HL-60/S4 (cell line): ENCODE data around the gene C1QTNF7.

Source experiments
- in situ Hi-C: fragments of 300-500 bp; cut with MboI; formaldehyde crosslinking; loops from 2 replicates; pipeline ENCODE4 v1.14.3; 2022; ENCODE audit warnings: low sequenced_read_pairs

The C1QTNF7 gene, protein sequence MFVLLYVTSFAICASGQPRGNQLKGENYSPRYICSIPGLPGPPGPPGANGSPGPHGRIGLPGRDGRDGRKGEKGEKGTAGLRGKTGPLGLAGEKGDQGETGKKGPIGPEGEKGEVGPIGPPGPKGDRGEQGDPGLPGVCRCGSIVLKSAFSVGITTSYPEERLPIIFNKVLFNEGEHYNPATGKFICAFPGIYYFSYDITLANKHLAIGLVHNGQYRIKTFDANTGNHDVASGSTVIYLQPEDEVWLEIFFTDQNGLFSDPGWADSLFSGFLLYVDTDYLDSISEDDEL

DNA sequence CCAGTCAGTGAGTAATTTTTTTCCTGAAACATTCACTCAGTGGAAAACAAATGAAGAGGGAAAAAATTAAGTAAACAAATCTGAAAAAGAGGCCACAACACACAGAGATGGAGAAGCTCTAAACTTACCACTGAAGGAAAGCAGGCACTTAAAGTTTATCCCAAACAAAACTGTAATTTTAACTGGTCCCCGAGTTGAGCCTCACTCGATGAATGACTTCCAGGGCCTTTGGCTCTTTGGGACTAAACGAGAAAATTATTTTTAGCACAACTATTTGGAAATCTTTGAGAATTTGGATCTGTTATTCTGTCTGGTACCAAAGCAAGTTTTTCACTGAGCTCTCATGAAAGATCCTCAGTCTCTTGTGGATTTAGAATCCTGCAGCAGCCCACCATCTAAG lies at the start of gene C1QTNF7:
Gene C1QTNF7 (plus strand): TSS at position 333 of the 400 bp plus-strand sequence. CDS start 7,711 bp downstream, outside the sequence.
- in situ Hi-C loops = no loop called here

DNA sequence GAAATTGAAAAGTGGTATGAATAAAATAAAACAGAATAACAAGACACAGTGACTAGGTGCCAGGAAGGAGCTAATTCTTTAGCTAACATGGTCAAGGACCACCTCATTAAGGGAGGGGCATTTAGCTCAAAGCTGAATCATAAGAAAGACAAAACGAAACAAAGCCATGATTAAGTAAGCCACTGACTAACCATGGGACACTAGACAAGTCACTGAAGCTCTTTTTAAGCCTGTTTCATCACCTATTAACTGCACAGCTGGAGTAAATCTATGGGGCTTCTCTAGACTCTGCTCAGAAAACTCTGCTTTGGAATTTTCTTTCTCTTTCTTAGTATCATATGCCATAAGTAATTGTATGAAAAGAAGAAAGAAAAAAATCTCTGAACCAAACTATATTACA lies 49.8 kb upstream of the C1QTNF7 start:
- in situ Hi-C loops = no loop called here

DNA sequence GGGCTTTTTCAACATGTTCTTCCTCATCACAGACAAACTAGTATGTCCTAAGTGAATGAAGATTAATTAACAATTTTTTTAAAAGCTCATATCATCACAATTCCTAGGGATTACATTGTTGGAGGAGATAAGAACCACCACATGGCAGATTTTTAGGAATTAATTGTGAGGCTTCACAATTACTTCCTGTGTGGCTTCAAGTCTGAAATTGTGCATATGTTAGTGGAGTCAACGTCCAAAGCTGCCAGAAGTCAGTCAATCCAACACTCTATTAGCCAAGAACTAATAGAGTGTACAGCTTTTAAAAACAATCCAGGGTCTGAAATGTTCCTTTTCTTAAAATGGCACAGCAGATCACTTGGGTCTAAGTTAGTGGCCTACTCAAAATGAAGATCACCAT lies 49.3 kb upstream of the C1QTNF7 start:
- in situ Hi-C loops = no loop called here

DNA sequence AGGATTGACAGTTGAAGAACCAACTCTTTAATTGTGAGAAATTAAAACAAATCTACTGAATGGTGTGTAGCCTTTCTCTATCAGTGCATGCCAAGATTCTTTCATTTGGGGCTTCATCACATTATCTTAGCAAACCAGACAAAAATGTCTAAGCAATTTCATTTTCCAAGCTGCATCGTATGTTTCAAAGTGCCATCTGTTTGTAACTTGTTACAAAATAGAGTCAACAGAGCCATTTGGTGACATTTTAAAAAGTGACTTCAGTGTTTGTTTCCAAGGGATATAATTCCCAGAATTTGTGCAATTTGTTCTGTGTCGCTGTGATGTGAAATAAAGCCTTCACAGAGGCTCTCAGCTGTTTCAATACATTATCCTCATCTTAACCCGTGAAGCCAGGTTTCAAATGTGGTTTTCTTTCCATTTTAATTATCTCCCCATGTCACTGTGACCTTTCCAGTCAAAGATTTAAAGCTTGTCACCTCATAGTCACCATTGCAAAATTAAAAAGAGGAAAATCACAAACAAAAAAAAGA lies 46.0 kb upstream of the C1QTNF7 start:
- in situ Hi-C loops = no loop called here

DNA sequence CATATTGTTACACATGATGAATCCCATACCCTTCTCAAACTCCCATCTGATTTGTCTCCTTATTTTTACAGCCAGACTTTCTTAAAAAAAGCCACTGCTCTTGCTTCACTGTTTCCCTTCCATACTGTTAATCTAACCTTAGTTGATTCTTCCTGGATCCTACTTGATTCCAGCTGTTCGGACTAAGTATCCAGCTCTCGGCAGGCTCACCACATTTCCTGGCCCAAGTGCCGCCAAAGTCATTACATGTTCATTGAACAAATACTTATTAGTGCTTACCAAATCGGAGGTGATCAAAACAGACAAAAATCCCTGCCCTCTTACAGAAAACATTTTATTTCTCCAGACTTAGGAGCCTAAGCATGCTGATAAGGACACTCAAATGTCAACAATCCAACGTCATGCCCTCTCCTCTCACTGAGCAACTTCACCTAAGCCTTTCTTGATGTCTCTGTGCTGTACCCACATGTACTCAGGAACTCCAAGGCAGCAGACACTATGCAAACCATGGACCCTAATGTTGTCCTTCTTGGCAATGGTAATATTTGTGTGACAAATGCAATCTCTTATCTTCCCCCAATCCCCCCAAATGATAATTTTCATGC lies 45.1 kb upstream of the C1QTNF7 start:
- in situ Hi-C loops = no loop called here

DNA sequence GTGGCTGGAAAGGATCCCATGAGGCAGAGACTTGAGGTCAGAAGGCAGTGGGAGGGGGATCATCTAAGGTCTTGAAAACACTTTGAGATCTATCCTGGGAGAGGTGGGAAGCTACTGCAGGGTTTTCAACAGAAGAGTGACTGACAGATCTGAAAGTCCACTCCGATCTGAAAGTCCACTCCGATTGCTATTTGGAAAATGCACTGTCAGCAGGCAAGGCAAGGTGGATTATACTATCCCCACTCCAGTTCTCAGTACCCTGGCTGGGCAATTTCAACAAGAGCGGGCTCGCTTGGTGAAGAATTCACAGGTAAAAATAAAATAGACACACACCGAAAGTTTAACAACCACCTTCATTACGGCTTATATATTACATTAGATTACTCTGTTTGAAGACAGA lies 42.3 kb upstream of the C1QTNF7 start:
- in situ Hi-C loops = no loop called here

DNA sequence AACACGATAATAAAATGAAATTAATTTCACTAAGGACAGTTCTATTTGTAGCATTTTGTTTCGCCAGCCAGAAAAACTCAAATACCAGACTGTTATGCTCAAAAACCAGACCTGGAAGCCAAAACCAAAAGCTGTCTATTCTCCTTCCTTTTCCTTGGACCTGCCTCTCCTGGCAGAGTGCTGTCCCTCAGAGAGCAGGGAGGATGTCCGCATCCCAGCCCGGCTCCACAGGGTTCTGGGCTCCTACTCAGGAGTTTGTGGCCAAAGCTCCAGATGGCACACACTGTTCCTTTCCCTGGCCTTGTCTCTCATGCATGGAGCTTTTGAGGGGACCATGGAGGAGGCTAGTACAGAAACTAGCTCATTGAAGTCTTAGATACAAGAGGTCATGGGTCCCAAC lies 41.9 kb upstream of the C1QTNF7 start:
- in situ Hi-C loops = no loop called here

DNA sequence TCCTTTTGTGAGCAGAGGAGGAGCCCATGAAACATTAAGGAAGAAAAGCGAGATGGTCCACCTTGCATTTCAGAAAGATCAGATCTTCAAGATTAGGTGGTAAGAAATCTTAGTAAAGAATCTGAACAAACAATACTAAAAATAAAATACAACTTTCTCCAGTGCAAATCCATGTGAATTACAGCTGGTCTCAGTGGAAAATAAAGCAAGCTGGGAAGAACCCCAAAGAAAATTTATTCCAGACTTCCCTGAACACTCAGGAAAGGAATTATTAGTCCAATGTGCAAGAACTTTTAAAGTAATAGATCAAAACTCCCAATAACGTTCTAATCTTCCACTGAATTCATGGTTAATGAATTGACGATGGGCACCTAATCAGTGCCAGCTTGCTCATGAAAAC lies 37.3 kb upstream of the C1QTNF7 start:
- in situ Hi-C loops = no loop called here

DNA sequence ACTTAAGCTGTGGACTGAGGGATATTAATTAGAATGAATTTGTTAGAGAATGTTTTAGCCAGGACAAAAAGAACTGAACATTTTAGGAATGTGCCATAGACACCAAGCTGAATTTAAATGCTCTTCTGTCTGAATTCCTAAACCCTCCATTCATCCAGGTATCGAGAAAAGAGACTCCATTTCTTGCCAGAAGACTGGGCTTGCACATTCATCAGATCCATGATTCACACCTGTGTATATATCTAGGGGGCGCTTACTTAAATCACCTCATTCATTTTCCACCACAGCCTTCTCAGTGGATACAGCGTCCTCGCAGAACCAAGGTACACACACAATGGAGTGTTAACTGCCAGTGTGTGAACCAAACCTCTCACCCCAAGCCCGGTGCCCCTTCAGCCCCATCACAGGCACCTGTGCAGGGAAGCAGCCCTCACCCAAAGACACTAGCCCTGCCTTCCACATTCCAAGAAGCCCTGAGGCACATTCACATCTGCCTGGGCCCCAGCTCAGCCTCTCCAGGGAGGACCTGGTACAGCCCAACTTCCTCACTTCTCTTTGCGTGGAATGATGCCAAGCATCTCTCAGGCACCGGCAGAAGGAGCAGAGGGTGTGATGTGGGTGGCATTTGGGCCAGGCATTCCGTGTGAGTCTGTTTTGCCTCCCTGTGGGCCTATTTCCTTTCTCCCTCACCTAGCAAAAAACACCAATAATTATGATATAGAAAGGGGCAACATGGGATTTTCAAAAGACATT lies 35.6 kb upstream of the C1QTNF7 start:
- in situ Hi-C loops = no loop called here

DNA sequence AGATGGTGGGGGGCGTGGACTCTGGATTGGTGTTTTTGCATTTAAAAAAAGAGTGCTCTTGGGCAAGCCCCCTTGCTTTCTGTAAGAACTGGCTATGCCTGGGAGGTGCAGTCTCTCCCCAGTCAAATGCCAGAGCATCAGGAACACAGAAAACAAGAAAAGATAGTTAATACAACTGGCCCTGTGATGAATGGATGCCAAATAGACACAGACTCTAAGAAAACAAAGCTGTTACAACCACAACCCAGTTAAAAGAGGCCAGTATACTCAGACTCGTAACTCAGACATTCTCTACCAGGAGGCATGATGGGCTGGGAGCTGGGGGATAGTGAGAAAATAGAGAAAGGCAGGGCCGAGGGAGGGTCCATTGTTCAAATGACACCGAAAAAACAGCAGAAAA lies 32.5 kb upstream of the C1QTNF7 start:
- in situ Hi-C loops = no loop called here

DNA sequence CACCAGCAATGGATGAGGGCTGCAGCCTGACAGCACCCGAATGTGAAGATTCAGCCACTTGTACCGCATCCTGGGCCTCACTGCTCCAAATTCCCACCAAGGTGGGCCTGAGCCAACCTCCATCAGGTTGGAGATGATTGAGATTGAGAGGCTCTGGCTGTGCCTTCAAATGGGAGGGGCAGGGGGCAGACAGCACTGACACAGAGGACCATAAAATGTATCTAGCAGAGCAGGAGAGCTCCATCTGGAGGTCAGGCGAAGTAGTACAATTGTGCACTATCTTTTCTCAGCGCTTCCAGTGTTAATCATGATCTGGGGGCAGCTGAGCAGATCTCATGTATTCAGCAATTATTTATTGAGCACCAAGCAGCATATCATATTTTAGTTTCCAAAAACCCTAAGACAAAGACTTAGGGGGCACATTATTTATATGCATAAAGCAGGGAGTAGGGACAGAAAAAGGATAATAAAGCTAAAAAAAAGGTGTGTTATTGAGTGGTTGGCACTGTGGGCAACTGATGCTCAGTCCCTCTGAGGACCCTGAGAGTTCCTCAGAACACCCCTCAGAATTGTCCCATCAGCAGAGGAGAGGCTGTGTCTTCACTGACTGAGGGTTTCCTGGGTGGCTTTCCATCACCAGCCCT lies 31.6 kb upstream of the C1QTNF7 start:
- in situ Hi-C loops = no loop called here

DNA sequence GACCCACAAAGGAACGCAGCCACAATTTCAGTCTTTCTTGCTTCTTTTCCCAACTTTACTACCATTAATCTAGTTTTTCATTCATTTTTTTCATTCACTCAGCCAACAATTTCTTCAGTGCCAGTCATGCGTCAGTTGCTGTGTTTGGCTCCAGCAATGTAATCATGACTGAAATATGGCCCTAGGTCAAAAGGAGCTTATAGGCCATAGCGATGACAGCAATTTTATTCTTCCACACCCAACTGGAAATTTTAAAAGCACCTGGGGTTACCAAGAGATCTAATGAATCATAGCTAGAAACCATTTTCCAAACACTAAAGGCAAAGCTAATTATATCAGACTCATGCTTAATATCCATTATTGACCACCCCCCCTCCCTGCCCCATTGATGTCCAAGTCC lies 29.8 kb upstream of the C1QTNF7 start:
- in situ Hi-C loops = no loop called here

DNA sequence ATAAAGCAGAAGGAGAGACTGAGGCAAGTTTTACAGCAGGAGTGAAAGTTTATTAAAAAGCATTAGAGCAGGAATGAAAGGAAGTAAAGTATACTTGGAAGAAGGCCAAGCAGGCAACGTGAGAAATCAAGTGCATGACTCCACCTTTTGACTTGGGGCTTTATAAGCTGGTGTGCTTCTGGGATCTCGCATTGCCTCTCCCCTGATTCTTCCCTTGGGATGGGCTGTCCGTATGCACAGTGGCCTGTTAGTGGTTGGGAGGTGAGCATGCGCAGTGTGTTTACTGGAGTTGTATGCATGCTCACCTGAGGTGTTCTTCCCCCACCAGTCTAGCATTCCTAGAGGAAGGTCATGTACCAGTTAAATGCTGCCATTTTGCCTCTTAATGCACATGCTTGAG lies 29.1 kb upstream of the C1QTNF7 start:
- in situ Hi-C loops = no loop called here

DNA sequence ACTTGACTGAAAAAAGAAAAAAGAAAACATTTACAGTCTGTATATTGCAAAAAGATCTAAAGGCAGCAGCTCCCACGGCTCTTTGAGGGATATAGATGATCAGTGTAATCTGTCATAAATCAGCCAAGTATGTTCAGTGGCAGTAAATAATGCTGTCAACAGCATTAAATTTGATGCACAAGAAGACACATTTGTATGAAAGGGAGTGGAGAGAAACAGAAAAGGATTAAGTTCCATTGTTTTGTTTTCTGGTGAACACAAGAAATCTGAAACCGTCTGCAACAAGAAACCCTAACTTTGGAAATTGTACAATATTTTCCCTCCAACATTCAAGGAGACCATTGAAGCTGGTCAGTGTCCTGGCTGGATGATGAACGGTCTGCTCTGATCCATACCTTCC lies 27.6 kb upstream of the C1QTNF7 start:
- in situ Hi-C loops = no loop called here

DNA sequence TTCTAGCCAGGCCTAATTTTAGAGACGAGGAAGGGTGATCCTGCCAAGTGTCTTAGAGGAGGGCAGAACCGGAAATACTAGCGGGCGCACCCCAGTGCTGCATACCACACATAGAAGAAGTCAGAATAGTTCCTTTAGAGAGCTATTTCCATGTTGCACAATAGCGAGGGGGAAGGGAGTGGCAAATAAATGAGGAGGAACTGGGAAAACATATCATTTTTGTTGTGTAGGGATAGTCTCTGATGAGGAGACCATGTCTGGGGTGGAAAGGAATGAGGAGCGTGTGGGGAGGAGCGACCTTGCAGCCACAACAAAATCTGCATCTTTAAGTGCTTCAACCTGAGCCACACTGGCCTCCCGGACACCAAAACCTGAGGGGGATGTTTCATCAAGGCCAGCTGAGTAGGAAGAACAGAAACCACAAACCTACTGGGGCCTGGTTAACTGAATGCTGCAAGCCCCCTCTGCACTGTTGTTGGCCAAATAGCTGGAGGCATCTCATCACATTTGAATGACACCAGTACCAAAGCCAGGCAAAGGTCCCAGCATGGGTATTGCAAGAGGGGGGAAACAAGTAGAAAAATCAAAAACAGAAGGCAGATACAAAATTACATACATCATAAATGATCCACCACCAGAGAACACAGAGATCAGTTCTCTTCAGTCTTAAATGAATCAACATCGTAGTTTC lies 26.7 kb upstream of the C1QTNF7 start:
- in situ Hi-C loops = no loop called here

DNA sequence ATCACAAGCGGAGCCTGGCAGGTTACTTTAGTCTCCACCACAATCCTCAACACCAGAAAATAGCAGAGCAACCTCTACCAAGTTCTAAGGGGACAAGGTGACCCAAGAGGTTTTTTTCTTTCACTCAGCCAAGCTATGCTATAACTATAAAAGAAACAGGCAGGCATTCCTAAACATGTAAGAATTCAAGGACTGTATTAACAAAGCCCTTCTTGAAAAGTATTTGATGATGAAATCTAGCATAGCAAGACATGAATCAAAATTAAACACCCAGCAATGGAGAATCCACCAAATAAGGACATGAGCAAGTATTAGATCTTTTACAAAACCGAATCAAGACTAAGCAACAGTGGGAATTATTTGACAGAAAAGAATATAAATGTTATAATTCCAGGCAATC lies 25.7 kb upstream of the C1QTNF7 start:
- in situ Hi-C loops = no loop called here

DNA sequence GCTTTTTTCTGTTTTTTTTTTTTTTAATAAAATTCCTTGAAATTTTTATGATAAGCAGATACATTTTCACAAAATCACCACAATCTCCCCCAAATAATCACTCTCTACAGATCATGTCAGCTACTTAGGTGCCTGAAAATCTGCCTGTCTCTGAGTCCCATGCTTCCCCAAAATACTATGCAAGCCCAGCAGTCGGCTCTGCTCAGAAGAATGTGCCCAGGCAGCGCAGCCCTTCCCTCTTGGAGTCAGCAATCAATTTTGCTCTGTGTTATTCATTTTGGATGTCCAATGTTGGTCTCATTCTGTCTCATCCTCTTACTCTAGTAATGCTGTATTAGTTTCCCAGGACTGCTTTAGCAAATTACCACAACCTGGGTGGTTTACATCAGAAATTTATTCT lies 24.9 kb upstream of the C1QTNF7 start:
- in situ Hi-C loops = no loop called here

DNA sequence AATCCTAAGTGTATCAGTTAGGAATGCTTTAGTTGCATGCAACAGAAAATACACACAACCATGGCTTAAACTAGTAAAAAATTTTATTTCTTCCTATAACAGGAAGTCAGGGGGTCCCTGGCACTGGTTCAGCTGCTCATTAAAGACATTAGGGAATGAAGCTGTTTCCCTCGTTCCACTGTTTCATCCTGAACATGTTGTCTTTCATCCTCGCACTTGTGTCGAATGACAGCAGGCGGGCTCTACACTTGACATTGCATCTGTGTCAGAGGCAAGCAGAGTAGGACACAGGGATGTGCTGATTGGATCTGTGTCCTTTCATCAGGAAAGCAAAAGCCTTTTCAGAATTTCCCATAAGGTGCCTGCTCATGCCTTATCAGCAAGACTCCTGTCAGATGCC lies 22.8 kb upstream of the C1QTNF7 start:
- in situ Hi-C loops = no loop called here

DNA sequence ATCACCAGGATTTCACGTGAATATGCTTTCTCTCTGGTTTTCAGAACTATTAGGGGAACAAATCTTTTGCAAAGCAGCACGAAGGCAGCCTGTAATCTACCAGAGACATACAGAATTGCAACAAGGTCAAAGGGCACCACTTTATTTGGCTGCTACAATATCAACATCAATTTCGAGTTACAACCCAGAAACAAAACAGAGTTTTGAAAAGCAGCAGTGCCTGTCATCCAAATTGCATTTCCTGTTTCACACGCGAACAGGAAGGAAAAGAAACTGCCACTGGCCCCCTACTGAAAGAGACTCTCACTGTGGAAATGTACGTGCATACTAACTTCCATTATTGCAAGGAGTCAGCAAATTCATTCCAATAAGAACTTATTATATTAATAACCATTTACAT lies 17.1 kb upstream of the C1QTNF7 start:
- in situ Hi-C loops = no loop called here

DNA sequence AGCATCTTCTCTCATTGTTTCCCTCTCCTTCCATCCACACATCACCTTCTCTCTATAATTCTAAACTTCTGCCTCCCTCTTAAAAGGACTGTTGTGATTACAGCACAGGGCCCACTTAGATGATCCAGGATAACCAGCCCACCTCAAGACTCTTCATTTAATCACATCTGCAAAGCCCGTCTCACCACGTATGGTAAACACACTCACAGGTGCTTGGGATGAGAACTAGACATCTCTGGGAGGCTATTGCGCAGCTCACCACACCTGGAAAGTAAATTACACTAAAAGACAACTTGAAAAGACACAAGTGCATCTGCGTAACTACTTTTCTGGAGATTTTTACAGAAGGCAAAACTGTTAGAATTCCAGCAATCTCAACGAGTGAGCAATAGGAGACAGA lies 15.4 kb upstream of the C1QTNF7 start:
- in situ Hi-C loops = no loop called here
